Measurements from ENCODE around the gene IL11.

The IL11 gene

GRCh38 chr19:55369653-55370304, 484 bp downstream of the IL11 start:
- DNase-seq, result no peak

GRCh38 chr19:55368701-55369563, 1.3 kb downstream of the IL11 start:
- DNase-seq, result no peak

GRCh38 chr19:55368106-55368505, 2.2 kb downstream of the IL11 start:
- DNase-seq, result no peak

GRCh38 chr19:55366790-55367189, 3.5 kb downstream of the IL11 start:
- DNase-seq, result no peak

GRCh38 chr19:55365964-55366363, 4.3 kb downstream of the IL11 start:
- DNase-seq, result no peak

GRCh38 chr19:55365245-55365644, 5.0 kb downstream of the IL11 start:
- no peak for DNase-seq

- no peak for DNase-seq
Observed at GRCh38 chr19:55362990-55363716, 7.1 kb downstream of the IL11 start, which contains the start of gene GARIN5B. Gene GARIN5B, minus strand, starts transcription at chr19:55363260. Its CDS starts 194 bp downstream, at chr19:55363066.

- DNase-seq, result no peak
Observed at GRCh38 chr19:55362174-55362989, 7.9 kb downstream of the IL11 start.

GRCh38 chr19:55360902-55361301, 9.4 kb downstream of the IL11 start:
- no peak for DNase-seq

GRCh38 chr19:55358943-55359908, 11.0 kb downstream of the IL11 start:
- no peak for DNase-seq

- DNase-seq, result no peak
Observed at GRCh38 chr19:55358493-55358892, 11.8 kb downstream of the IL11 start.

GRCh38 chr19:55355213-55355821, 14.9 kb downstream of the IL11 start:
- no peak for DNase-seq

GRCh38 chr19:55354698-55355212, 15.5 kb downstream of the IL11 start, which contains the start of gene COX6B2:
Gene COX6B2, minus strand, starts transcription at chr19:55354719. Its CDS starts 198 bp downstream, at chr19:55354521.
- DNase-seq, result no peak

GRCh38 chr19:55353803-55354697, 16.2 kb downstream of the IL11 start:
- no peak for DNase-seq

GRCh38 chr19:55353356-55353802, 16.9 kb downstream of the IL11 start:
- no peak for DNase-seq

- DNase-seq, result no peak
Observed at GRCh38 chr19:55352549-55353145, 17.6 kb downstream of the IL11 start.

- DNase-seq, result no peak
Observed at GRCh38 chr19:55352040-55352439, 18.2 kb downstream of the IL11 start.

- DNase-seq, result no peak
Observed at GRCh38 chr19:55350620-55351315, 19.5 kb downstream of the IL11 start.
